HEK293 (cell line): ENCODE results near the gene KIAA0319L.
"Not testable (repeated sequence)": the region's sequence is repeated elsewhere in the genome, so short reads cannot be mapped to it uniquely, and the experiment has no call there.

Experiments
- CTCF ChIA-PET: fragments of 350-600 bp; formaldehyde crosslinking; extraction: SDS; loops from one replicate; lab custom pipeline; 2021; ENCODE audit warnings: antibody characterized with exemption; lab: Yijun Ruan, JAX
- POLR2A ChIA-PET: fragments of 300-600 bp; formaldehyde crosslinking; extraction: SDS; loops from one replicate; lab custom pipeline; 2020; ENCODE audit warnings: antibody characterized with exemption, inconsistent platforms; lab: Yijun Ruan, JAX
- H3K27ac ChIP-seq: fragments of 200-500 bp; sonication (Bioruptor generic); 2 replicates; pipeline ENCODE4 v1.5.1; 2014; ENCODE audit warnings: low read depth, low read length, control low read depth, inconsistent platforms; ENCODE audit errors: extremely low read depth
- H3K36me3 ChIP-seq, 2 experiments: fragments of 200-500 bp in 1 of 2; sonication (Bioruptor generic) in 1 of 2; 1 replicate in 1 of 2; 2 replicates in 1 of 2; pipeline ENCODE4 v1.5.1; 2014 to 2017; ENCODE audit warnings: inconsistent platforms in 2 of 2, low read length in 2 of 2; ENCODE audit not compliant: control insufficient read depth in 2 of 2, insufficient read depth in 1 of 2
- H3K4me1 ChIP-seq: fragments of 200-500 bp; sonication (Bioruptor generic); 2 replicates; pipeline ENCODE4 v1.5.1; 2014; ENCODE audit warnings: mild to moderate bottlenecking, low read length, inconsistent platforms; ENCODE audit not compliant: control insufficient read depth, insufficient read depth
- H3K4me3 ChIP-seq: 2 replicates; pipeline ENCODE4 v1.5.1; 2011; ENCODE audit warnings: low read depth, mild to moderate bottlenecking, control low read depth, low read length, moderate library complexity
- H3K9me3 ChIP-seq: fragments of 200-500 bp; sonication (Bioruptor generic); 2 replicates; pipeline ENCODE4 v1.5.1; 2014; ENCODE audit warnings: low read depth, low read length, inconsistent platforms; ENCODE audit not compliant: control insufficient read depth, insufficient read depth
- BCL6B ChIP-seq: fragments of 450-650 bp; formaldehyde crosslinking; IDR thresholded peaks from 2 replicates; pipeline ENCODE4 v1.5.1; 2017; ENCODE audit warnings: missing biosample characterization, missing genetic modification characterization
- CTCF ChIP-seq: fragments of 450-650 bp; formaldehyde crosslinking; IDR thresholded peaks from 2 replicates; pipeline ENCODE4 v1.5.1; 2016; ENCODE audit warnings: missing biosample characterization, missing genetic modification characterization
- MEIS1 ChIP-seq: sonication (generic); formaldehyde crosslinking; IDR thresholded peaks from 2 replicates; pipeline ENCODE4 v1.8.1; 2022; ENCODE audit warnings: missing genetic modification reagents, mild to moderate bottlenecking, borderline replicate concordance
- PATZ1 ChIP-seq: fragments of 450-650 bp; formaldehyde crosslinking; IDR thresholded peaks from 2 replicates; pipeline ENCODE4 v1.5.1; 2016; ENCODE audit warnings: missing biosample characterization, missing genetic modification characterization
- REPIN1 ChIP-seq: fragments of 450-650 bp; formaldehyde crosslinking; IDR thresholded peaks from 2 replicates; pipeline ENCODE4 v1.5.1; 2017; ENCODE audit warnings: missing biosample characterization, missing genetic modification characterization, low read depth
- SCRT2 ChIP-seq: fragments of 450-650 bp; formaldehyde crosslinking; IDR thresholded peaks from 2 replicates; pipeline ENCODE4 v1.5.1; 2016; ENCODE audit warnings: missing biosample characterization, missing genetic modification characterization
- SETDB1 ChIP-seq: IDR thresholded peaks from one replicate; pipeline ENCODE4 v1.6.1; 2017; ENCODE audit warnings: mild to moderate bottlenecking, low read length, moderate library complexity, mixed read lengths; ENCODE audit not compliant: insufficient read length
- TRIM28 ChIP-seq: IDR thresholded peaks from 2 replicates; pipeline ENCODE4 v1.6.1; 2011; ENCODE audit warnings: low read length, control low read depth, borderline replicate concordance
- ZBTB1 ChIP-seq: fragments of 450-650 bp; formaldehyde crosslinking; IDR thresholded peaks from 2 replicates; pipeline ENCODE4 v1.5.1; 2016; ENCODE audit warnings: missing biosample characterization, missing genetic modification characterization
- ZBTB48 ChIP-seq: fragments of 450-650 bp; formaldehyde crosslinking; IDR thresholded peaks from 2 replicates; pipeline ENCODE4 v1.5.1; 2016; ENCODE audit warnings: missing biosample characterization, missing genetic modification characterization
- ZEB2 ChIP-seq: fragments of 450-650 bp; formaldehyde crosslinking; IDR thresholded peaks from 2 replicates; pipeline ENCODE4 v1.5.1; 2016; ENCODE audit warnings: missing biosample characterization, missing genetic modification characterization
- ZNF157 ChIP-seq: fragments of 450-650 bp; formaldehyde crosslinking; IDR thresholded peaks from 2 replicates; pipeline ENCODE4 v1.5.1; 2016; ENCODE audit warnings: missing biosample characterization, missing genetic modification characterization
- ZNF211 ChIP-seq: fragments of 450-650 bp; formaldehyde crosslinking; IDR thresholded peaks from 2 replicates; pipeline ENCODE4 v1.5.1; 2016; ENCODE audit warnings: low read depth, missing biosample characterization, missing genetic modification characterization
- ZNF391 ChIP-seq: fragments of 450-650 bp; formaldehyde crosslinking; IDR thresholded peaks from 2 replicates; pipeline ENCODE4 v1.5.1; 2016; ENCODE audit warnings: low read depth, missing biosample characterization, missing genetic modification characterization, borderline replicate concordance
- ZNF426 ChIP-seq: fragments of 450-650 bp; formaldehyde crosslinking; IDR thresholded peaks from 2 replicates; pipeline ENCODE4 v1.5.1; 2017; ENCODE audit warnings: missing biosample characterization, missing genetic modification characterization, mild to moderate bottlenecking, inconsistent platforms, moderate library complexity
- ZNF433 ChIP-seq: fragments of 450-650 bp; formaldehyde crosslinking; IDR thresholded peaks from 2 replicates; pipeline ENCODE4 v1.5.1; 2016; ENCODE audit warnings: missing biosample characterization, missing genetic modification characterization, low read depth
- ZNF521 ChIP-seq: fragments of 450-650 bp; formaldehyde crosslinking; IDR thresholded peaks from 2 replicates; pipeline ENCODE4 v1.5.1; 2017; ENCODE audit warnings: missing biosample characterization, mild to moderate bottlenecking, missing genetic modification characterization
- ZNF626 ChIP-seq: fragments of 450-650 bp; sonication (Bioruptor Pico); formaldehyde crosslinking; IDR thresholded peaks from 2 replicates; pipeline ENCODE4 v1.5.1; 2018; ENCODE audit warnings: missing biosample characterization, missing genetic modification characterization, inconsistent platforms
- ZNF654 ChIP-seq: fragments of 450-650 bp; formaldehyde crosslinking; IDR thresholded peaks from 2 replicates; pipeline ENCODE4 v1.5.1; 2016; ENCODE audit warnings: low read depth, missing biosample characterization, missing genetic modification characterization
- ZNF660 ChIP-seq: fragments of 450-650 bp; IDR thresholded peaks from 2 replicates; pipeline ENCODE4 v1.5.1; 2018; ENCODE audit warnings: missing biosample characterization, mild to moderate bottlenecking, missing genetic modification characterization
- ZNF830 ChIP-seq: fragments of 450-650 bp; IDR thresholded peaks from 2 replicates; pipeline ENCODE4 v1.5.0; 2018; ENCODE audit warnings: missing biosample characterization, missing genetic modification characterization, low read depth, mild to moderate bottlenecking, moderate library complexity
- TF ChIP-seq, protein P1 (sequence below): fragments of 450-650 bp; formaldehyde crosslinking; IDR thresholded peaks from 2 replicates; pipeline ENCODE4 v1.5.1; 2016; ENCODE audit warnings: missing biosample characterization, missing genetic modification characterization, low read depth
- TF ChIP-seq, protein P2 (sequence below): fragments of 450-650 bp; formaldehyde crosslinking; IDR thresholded peaks from 2 replicates; pipeline ENCODE4 v1.5.1; 2017; ENCODE audit warnings: missing biosample characterization, missing genetic modification characterization

KIAA0319L gene

DNA sequence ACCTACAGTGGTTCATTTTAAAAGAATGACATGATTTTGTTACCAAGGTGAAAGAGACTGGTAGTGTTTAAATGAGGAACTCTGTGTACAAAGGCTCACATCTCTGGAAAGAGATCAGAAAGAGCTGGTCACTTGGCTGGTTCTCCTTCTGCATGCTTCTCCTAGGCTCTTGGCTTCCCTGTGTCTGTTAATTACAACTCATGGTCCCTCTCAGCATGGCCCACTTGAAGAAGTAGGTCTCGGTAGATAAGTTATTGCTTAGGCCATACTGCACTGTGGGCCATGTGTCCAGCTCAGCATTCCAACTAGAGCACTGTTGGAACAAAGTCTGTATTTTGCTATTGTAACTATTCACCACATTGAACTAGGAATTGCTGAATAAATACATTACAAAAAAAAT, 91.1 kb downstream of the KIAA0319L start:
- TF ChIP-seq ZNF830 (tag by site-specific recombination) (no peak), ZNF426 (tag by site-specific recombination) (no peak), ZNF211 (tag by site-specific recombination) (no peak), MEIS1 (no peak), ZNF626 (tag by site-specific recombination) (no peak), ZNF391 (tag by site-specific recombination) (no peak), ZNF157 (tag by site-specific recombination) (no peak), ZNF654 (tag by site-specific recombination) (no peak), ZNF521 (tag by site-specific recombination) (no peak), ZBTB48 (tag by site-specific recombination) (no peak), SETDB1 (no peak), ZNF660 (tag by site-specific recombination) (no peak), ZBTB1 (tag by site-specific recombination) (no peak), BCL6B (no peak), REPIN1 (tag by site-specific recombination) (no peak)
- TF ChIP-seq, protein P1, sequence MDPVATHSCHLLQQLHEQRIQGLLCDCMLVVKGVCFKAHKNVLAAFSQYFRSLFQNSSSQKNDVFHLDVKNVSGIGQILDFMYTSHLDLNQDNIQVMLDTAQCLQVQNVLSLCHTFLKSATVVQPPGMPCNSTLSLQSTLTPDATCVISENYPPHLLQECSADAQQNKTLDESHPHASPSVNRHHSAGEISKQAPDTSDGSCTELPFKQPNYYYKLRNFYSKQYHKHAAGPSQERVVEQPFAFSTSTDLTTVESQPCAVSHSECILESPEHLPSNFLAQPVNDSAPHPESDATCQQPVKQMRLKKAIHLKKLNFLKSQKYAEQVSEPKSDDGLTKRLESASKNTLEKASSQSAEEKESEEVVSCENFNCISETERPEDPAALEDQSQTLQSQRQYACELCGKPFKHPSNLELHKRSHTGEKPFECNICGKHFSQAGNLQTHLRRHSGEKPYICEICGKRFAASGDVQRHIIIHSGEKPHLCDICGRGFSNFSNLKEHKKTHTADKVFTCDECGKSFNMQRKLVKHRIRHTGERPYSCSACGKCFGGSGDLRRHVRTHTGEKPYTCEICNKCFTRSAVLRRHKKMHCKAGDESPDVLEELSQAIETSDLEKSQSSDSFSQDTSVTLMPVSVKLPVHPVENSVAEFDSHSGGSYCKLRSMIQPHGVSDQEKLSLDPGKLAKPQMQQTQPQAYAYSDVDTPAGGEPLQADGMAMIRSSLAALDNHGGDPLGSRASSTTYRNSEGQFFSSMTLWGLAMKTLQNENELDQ (tag by site-specific recombination): no peak
- ChIA-PET CTCF (interaction anchor here (3.7 kb wide), 1 partner anchor 13 kb away, joined by 25 read pairs; no protein-coding TSS in a partner anchor), POLR2A (no interaction called here)
- no peaks in the 10 kb centered on the region for H3K9me3 ChIP-seq
- no peak overlapping the region for H3K27ac ChIP-seq
- H3K36me3 ChIP-seq: peaks cover 8 to 77% of the 10 kb centered on the region in 2 experiments; a peak in 2 of 3 replicates
- no peak overlapping the region for H3K4me3 ChIP-seq
- H3K4me1 ChIP-seq: no peaks in the 10 kb centered on the region

GRCh38 chr1:35463749-35464148, 93.5 kb downstream of the KIAA0319L start:
- CTCF ChIA-PET: not testable (repeated sequence)

DNA sequence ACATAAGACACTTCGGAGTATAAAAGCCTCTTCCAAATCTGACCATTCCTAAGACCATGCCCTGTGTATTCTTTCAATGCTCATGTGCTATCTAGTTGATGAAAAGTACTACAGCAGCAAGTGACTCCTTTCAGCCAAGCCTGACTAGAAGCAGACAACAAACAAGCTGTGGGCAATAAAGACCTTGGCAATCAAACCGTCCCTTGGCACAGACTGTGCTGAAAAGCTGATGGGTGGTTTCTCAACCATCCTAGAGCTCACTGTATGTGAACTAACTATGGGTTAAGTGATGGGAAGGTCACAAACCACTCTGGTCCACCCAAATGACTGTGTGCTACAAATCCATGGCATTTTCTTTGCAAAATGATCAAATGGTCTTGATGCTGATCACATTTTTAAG, 94.0 kb downstream of the KIAA0319L start:
- Histone ChIP-seq H3K4me1 (no peaks in the 10 kb centered on the region), H3K4me3 (no peak overlapping the region), H3K27ac (no peak overlapping the region), H3K9me3 (no peaks in the 10 kb centered on the region), H3K36me3 (peaks cover 0 to 57% of the 10 kb centered on the region in 2 experiments; a peak in 1 of 3 replicates)
- POLR2A ChIA-PET: no interaction called here
- CTCF ChIA-PET: no interaction called here
- TF ChIP-seq ZNF211 (tag by site-specific recombination): no peak
- no peak for TF ChIP-seq SCRT2 (tag by site-specific recombination)
- TF ChIP-seq, protein P2, sequence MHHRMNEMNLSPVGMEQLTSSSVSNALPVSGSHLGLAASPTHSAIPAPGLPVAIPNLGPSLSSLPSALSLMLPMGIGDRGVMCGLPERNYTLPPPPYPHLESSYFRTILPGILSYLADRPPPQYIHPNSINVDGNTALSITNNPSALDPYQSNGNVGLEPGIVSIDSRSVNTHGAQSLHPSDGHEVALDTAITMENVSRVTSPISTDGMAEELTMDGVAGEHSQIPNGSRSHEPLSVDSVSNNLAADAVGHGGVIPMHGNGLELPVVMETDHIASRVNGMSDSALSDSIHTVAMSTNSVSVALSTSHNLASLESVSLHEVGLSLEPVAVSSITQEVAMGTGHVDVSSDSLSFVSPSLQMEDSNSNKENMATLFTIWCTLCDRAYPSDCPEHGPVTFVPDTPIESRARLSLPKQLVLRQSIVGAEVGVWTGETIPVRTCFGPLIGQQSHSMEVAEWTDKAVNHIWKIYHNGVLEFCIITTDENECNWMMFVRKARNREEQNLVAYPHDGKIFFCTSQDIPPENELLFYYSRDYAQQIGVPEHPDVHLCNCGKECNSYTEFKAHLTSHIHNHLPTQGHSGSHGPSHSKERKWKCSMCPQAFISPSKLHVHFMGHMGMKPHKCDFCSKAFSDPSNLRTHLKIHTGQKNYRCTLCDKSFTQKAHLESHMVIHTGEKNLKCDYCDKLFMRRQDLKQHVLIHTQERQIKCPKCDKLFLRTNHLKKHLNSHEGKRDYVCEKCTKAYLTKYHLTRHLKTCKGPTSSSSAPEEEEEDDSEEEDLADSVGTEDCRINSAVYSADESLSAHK (tag by site-specific recombination): no peak
- TF ChIP-seq ZNF433 (tag by site-specific recombination): no peak
- TF ChIP-seq TRIM28: no peak
- no peak for TF ChIP-seq ZEB2 (tag by site-specific recombination)
- no peak for TF ChIP-seq CTCF (tag by site-specific recombination)
- TF ChIP-seq PATZ1 (tag by site-specific recombination): no peak

More at GRCh38 chr1:35463749-35464148, 93.5 kb downstream of the KIAA0319L start:
- H3K27ac ChIP-seq, POLR2A ChIA-PET, H3K9me3 ChIP-seq, H3K4me3 ChIP-seq, H3K4me1 ChIP-seq: not testable (repeated sequence)
- peaks cover 0 to 61% of the 10 kb centered on the region in 2 experiments; a peak in 1 of 3 replicates for H3K36me3 ChIP-seq
